HG03064 (cell line): Measurements from ENCODE around the gene LRP10.
"Not testable (repeated sequence)": the region's sequence is repeated elsewhere in the genome, so short reads cannot be mapped to it uniquely, and the experiment has no call there.

Experiments used
- ATAC-seq: cut with Tn5 transposase; IDR thresholded peaks from one replicate; pipeline ENCODE4 v1.9.1; 2021; ENCODE audit warnings: low read depth; ENCODE audit not compliant: unreplicated experiment

Gene LRP10

GRCh38 chr14:22842211-22843122, 29.1 kb upstream of the LRP10 start:
- ATAC-seq = no peak

- ATAC-seq = no peak
These were observed 28.2 kb upstream of the LRP10 start for GRCh38 chr14:22843123-22843925.

- no peak for ATAC-seq
These were observed 27.1 kb upstream of the LRP10 start for GRCh38 chr14:22844221-22845102.

GRCh38 chr14:22845103-22845394, 26.5 kb upstream of the LRP10 start:
- no peak for ATAC-seq

- ATAC-seq = no peak
These were observed 25.5 kb upstream of the LRP10 start for GRCh38 chr14:22845821-22846625.

- ATAC-seq = no peak
These were observed 24.7 kb upstream of the LRP10 start for GRCh38 chr14:22846811-22847307.

GRCh38 chr14:22847661-22848341, 23.7 kb upstream of the LRP10 start:
- no peak for ATAC-seq

GRCh38 chr14:22848351-22849164, 23.0 kb upstream of the LRP10 start:
- no peak for ATAC-seq

GRCh38 chr14:22849212-22849819, 22.2 kb upstream of the LRP10 start:
- ATAC-seq = no peak

- no peak for ATAC-seq
These were observed 20.4 kb upstream of the LRP10 start for GRCh38 chr14:22850944-22851764.

- ATAC-seq = not testable (repeated sequence)
These were observed 19.4 kb upstream of the LRP10 start for GRCh38 chr14:22852178-22852577.

GRCh38 chr14:22852599-22852939, 19.0 kb upstream of the LRP10 start:
- ATAC-seq = no peak

- ATAC-seq = peak; percentile 68
These were observed 18.4 kb upstream of the LRP10 start for GRCh38 chr14:22852940-22853767.

GRCh38 chr14:22854296-22854695, 17.2 kb upstream of the LRP10 start:
- not testable (repeated sequence) for ATAC-seq

- no peak for ATAC-seq
These were observed 16.4 kb upstream of the LRP10 start for GRCh38 chr14:22854963-22855724.

GRCh38 chr14:22856428-22856827, 15.1 kb upstream of the LRP10 start:
- no peak for ATAC-seq
